Muscle of arm (tissue), 12 donors: Measurements from ENCODE around the gene CRIP1. TPM values are rescaled to one million over a fixed set of nuclear protein-coding genes. Genes with fewer than 3 reads are reported as not detected.

Source experiments
- DNase-seq: peaks from one replicate; pipeline ENCODE4 v3.0.0-alpha.2; 2013
- polyA plus RNA-seq, 12 donors: library from polyadenylated mRNA; unstranded; fragments of 120-200 nt; gene quantifications; one replicate each; pipeline ENCODE4 v1.2.1, GENCODE V29; 2013; ENCODE audit not compliant: insufficient read length in 12 of 12

The CRIP1 gene
- polyA plus RNA-seq, 12 donors = 23.4 to 90.6 (median 40.0) TPM; not detected in 1

GRCh38 chr14:105468621-105469241, 18.0 kb upstream of the CRIP1 start:
- no peak for DNase-seq

DNA sequence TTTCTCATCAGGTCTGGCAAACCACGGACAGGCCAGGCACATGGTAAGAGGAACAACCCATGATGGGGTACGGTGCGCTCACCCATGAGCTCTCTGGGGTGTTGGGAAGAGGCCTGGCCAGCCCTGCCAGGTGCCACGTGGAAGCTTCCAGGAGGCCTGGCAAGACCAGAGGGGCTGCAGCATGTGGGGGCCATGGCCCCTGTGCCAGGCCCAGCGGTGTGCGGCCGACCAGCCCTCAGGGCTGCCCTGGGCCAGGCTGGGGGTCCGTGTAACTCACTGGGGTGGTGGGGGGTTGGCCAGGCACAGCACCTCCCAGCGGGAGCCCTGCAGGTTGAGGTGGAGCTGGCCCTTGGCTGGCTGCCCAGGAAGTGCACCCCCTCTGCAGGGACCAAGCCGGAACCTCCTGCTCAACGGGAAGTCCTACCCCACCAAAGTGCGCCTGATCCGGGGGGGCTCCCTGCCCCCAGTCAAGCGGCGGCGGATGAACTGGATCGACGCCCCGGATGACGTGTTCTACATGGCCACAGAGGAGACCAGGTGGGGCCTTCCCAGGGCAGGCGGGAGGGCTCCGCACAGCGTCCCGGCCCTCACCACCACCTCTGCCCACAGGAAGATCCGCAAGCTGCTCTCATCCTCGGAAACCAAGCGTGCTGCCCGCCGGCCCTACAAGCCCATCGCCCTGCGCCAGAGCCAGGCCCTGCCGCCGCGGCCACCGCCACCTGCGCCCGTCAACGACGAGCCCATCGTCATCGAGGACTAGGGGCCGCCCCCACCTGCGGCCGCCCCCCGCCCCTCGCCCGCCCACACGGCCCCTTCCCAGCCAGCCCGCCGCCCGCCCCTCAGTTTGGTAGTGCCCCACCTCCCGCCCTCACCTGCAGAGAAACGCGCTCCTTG, 17.0 kb upstream of the CRIP1 start:
- no peak for DNase-seq

- no peak for DNase-seq
These were observed 16.1 kb upstream of the CRIP1 start for GRCh38 chr14:105470350-105471296.

- DNase-seq = no peak
These were observed 15.3 kb upstream of the CRIP1 start for GRCh38 chr14:105471297-105471821.

- no peak for DNase-seq
These were observed 14.7 kb upstream of the CRIP1 start for GRCh38 chr14:105471823-105472485.

DNA sequence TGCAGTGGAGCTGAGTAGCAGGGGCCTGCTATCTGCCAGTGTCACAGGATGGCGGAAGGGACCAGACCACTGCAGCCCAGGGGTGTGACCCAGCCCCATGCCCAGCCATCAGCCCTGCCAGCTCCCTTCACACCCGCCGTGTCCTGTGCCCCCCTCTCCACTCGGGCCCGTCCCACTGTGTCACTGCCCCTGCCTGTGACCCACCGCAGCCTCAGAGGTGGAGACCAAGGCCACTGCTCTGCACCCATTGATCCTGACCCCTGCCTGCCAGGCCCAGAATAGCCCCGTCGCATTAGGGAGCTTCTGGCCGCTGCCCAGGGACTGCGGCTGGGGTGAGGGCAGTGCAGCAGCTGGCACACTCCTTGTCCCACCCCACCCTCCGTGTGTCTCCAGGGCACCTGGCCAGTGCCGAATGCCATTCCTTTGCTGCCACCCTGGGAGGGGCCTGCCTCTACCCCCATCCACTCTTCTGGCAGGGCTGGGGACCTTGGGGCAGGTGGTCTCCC, 14.1 kb upstream of the CRIP1 start:
- DNase-seq = no peak

- no peak for DNase-seq
These were observed 13.5 kb upstream of the CRIP1 start for GRCh38 chr14:105473033-105473676.

DNA sequence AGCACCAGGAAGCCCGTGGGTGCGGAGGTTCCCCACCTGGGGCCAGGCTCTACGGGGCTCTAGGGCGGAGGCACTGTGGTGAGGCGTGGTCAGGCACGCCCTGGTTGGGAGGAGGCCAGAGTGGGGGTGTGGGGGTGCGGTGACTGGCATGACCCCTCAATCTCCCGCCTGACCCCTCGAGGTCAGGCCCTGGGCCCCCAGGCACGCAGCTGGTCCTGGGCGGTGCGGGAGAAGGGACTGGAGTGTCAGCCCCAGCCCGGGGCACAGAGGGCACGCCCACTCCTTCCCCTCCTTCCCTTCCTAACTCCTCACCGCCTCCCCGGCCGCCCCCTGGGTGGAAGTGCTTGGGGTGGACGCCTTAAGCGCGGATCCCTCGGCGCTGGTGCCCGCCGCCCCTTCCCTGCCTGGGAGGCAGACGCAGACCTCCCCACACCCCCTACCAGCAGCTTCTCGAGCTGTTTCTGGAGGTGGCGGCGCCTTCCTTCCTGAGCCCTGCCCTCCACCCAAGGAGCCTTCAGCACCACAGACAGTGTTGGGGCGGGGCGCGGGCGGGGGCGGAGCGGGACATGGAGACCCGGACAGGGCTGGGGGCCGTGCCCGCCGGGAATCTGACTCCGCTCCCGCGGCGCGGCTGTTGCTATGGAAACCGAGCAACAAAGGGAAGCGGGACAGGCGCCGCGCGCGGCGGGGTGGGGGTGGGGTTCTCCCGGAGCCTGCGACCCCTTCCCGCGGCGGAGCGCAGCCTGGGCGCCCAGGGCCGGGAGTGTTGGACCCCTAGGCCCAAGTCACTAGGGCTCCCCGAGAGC, 12.8 kb upstream of the CRIP1 start:
- peak; percentile 78 for DNase-seq

- no peak for DNase-seq
These were observed 12.0 kb upstream of the CRIP1 start, which contains the start of gene CRIP2 for GRCh38 chr14:105474483-105475268. TSS of gene CRIP2 (plus strand) at chr14:105474821. CDS start at chr14:105474863, 42 bp downstream.

GRCh38 chr14:105475269-105476096, 11.2 kb upstream of the CRIP1 start:
- no peak for DNase-seq

- DNase-seq = no peak
These were observed 10.4 kb upstream of the CRIP1 start for GRCh38 chr14:105476097-105476830.

DNA sequence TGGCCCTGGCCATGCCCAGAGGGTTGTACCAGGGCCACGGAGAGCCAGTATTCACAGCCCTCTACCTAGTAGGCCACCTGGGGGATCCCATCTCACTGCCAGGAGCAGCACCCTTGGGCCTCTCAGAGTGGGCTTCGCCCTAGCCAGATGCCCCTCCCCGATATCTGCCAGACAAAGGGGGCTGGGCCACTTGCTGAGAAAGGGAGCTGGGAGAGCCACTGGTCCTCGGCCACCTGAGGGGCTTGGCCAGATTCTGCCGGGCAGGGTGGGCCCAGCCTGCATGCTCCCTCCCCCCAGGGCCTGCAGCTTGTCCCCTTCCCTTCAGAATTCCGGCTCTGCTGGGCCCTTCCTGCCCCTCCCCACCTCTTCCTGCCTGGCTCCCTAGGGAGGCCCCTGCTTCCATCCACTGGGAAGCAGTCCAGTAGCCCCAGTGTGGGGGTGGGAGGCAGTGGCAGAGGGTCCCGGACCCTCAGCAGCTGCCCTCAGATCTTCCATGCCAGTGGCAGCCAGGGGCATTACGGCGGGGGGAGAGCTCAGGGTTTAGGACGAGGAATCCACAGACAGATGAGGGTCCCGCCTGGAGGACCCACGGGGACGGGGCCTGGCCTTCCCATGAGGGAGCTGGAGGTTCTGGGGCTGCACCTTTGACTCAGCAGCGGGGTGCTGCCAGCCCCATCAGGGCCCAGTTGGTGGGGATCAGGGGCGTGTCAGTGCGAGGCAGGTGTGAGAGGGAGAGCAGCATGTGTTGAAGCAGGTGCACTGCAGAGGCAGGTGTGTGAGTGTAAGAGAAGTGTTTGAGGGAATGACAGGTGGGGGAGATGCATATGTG, 9.6 kb upstream of the CRIP1 start:
- DNase-seq = no peak

DNA sequence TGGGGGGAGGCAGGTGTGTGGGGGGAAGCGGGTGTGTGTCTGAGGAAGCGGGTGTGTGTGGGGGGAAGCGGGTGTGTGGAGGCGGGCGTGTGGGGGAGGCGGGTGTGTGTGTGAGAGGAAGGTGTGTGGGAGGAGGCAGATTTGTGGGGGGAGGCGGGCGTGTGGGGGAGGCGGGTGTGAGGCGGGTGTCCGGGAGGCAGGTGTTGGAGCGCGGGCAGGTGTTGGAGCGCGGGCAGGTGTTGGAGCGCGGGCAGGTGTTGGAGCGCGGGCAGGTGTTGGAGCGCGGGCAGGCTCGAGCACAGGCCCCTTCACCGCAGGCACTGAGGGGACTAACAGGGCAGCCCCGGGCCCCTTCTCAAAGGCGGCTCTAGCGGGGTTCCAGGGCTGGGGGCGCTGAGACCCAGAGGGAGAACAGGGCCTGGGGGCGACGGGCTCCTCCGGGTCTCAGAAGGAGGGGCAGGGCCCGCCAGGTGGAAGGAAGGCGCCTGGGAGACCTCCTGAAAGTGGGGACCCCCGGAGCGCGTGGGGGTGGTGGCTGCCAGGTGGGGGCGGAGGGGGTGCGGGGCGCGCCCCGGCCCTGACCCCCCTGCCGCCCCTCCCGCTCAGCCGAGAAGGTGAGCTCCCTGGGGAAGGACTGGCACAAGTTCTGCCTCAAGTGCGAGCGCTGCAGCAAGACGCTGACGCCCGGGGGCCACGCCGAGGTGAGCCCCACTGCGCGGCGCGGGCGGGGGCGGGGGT, 8.9 kb upstream of the CRIP1 start:
- DNase-seq = no peak

DNA sequence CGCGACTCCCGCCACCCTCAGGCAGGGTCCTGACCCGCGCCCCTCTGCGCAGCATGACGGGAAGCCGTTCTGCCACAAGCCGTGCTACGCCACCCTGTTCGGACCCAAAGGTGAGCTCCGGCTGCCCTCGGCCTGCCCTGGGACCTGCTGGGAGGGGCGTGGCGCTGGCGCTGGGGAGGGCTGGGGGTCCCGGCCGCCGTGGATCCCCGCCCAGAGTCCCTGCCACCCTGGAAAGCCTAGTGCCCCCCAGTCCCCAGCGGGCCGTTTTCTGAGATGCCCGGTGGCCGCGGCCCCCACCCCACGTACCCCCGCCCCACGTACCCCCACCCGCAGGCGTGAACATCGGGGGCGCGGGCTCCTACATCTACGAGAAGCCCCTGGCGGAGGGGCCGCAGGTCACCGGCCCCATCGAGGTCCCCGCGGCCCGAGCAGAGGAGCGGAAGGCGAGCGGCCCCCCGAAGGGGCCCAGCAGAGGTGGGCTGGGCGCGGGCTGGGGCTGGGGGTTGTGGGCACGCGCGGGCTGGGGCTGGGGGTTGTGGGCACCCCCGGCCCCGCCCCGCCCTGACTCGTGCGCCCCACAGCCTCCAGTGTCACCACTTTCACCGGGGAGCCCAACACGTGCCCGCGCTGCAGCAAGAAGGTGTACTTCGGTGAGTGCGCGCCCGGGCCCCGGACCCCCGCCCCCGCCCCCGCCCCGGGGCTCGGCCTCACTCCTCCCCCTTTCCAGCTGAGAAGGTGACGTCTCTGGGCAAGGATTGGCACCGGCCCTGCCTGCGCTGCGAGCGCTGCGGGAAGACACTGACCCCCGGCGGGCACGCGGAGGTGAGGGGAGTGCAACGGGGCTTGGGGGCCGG, 8.1 kb upstream of the CRIP1 start:
- no peak for DNase-seq
